Gastrocnemius medialis (tissue), 4 donors: Measurements from ENCODE around the gene GPR152.

Experiments used
- POLR2A ChIP-seq, 2 donors: fragments of 450-650 bp; IDR thresholded peaks; one replicate each; pipeline ENCODE4 v1.6.1; 2017; ENCODE audit warnings: antibody characterized with exemption in 2 of 2, mild to moderate bottlenecking in 2 of 2, moderate library complexity in 2 of 2
- TF ChIP-seq, protein P1 (sequence below), 5 experiments: fragments of 450-650 bp in 3 of 5; fragments of 200-600 bp in 2 of 5; sonication (generic) in 2 of 5; IDR thresholded peaks in 4 of 5; conservative IDR thresholded peaks in 1 of 5; 1 replicate in 4 of 5; 2 replicates in 1 of 5; pipeline ENCODE4 v1.5.1; 2016 to 2019; ENCODE audit warnings: antibody characterized with exemption in 5 of 5, mild to moderate bottlenecking in 3 of 5, moderate library complexity in 3 of 5

DNA sequence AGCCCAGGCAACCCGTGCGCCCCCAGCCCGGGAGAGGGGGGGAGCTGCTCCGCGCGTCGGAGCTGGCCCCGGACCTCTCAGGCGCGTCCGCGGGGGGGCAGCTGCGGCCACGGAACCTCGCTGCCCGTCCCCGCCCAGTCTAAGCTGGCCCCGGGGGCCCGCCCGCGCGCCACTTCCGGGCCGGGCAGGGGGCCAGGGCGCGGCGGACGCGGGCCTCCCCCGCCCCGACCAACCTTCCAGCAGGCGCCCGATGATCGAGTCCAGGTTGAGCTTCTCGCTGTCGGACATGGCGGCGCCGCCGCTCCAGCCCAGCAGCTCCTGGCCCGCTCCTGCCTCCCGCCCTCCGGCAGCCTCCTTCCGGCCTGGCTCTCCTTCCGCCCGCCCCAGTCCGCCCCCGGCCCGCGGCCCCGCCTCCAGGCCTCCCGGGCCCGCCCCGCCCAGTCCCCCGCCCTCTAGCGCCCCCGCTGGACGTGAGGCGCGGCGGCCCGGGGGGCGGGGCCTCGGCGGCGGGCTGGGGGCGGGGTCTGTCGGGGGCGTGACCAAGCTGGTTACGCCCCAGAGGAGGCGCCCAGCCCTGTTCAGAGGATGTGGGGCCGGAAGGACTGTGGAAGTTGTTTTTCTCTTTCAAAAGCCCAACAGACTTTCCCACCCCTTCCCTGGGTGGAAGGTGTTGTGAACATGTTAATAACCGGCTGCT is 50.9 kb downstream of the GPR152 start, which contains the start of gene PPP1CA:
- TF ChIP-seq, protein P1, sequence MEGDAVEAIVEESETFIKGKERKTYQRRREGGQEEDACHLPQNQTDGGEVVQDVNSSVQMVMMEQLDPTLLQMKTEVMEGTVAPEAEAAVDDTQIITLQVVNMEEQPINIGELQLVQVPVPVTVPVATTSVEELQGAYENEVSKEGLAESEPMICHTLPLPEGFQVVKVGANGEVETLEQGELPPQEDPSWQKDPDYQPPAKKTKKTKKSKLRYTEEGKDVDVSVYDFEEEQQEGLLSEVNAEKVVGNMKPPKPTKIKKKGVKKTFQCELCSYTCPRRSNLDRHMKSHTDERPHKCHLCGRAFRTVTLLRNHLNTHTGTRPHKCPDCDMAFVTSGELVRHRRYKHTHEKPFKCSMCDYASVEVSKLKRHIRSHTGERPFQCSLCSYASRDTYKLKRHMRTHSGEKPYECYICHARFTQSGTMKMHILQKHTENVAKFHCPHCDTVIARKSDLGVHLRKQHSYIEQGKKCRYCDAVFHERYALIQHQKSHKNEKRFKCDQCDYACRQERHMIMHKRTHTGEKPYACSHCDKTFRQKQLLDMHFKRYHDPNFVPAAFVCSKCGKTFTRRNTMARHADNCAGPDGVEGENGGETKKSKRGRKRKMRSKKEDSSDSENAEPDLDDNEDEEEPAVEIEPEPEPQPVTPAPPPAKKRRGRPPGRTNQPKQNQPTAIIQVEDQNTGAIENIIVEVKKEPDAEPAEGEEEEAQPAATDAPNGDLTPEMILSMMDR (IDR thresholded peaks at IDR 0.05 in 4 of 5, conservative IDR thresholded peaks at IDR 0.05 in 1 of 5): peak; percentile 33 to 93 (median 55)
- TF ChIP-seq POLR2A (IDR thresholded peaks at IDR 0.05): peak; percentile 75 to 83
